GM12878 (cell line): ENCODE data around the gene TOPAZ1. TPM values are rescaled to one million over a fixed set of nuclear protein-coding genes. Genes with fewer than 3 reads are reported as not detected.

Experiments
- ATAC-seq: fragments of 200-7000 bp; cut with Tn5 transposase; 3 replicates; pipeline ENCODE4 v1.9.1; 2020; ENCODE audit warnings: mild to moderate bottlenecking, moderate library complexity
- BruUV-seq: library from RNA; stranded (reverse); fragments of 400-500 nt; replicated peaks from 2 replicates; lab custom pipeline; 2021; lab: Mats Ljungman, UMichigan
- CTCF ChIA-PET: fragments of 300-600 bp; sonication (Branson Sonifier 250); formaldehyde crosslinking; extraction: SDS; loops from one replicate; lab custom pipeline; 2021; ENCODE audit warnings: inconsistent platforms; lab: Yijun Ruan, JAX
- POLR2A ChIA-PET: fragments of 350-600 bp; formaldehyde crosslinking; extraction: SDS; loops from one replicate; lab custom pipeline; 2021; ENCODE audit warnings: inconsistent platforms; lab: Charles Lee
- RAD21 ChIA-PET: fragments of 300-600 bp; sonication (Branson Sonifier 250); formaldehyde crosslinking; loops from one replicate; lab custom pipeline; 2023; ENCODE audit warnings: antibody characterized with exemption; ENCODE audit not compliant: unreplicated experiment; lab: Charles Lee
- SMC1A ChIA-PET: fragments of 300-600 bp; sonication (Branson Sonifier 250); formaldehyde crosslinking; loops from one replicate; lab custom pipeline; 2023; ENCODE audit not compliant: unreplicated experiment, uncharacterized antibody; lab: Charles Lee
- DNase-seq: peaks from one replicate; pipeline ENCODE4 v3.0.0-alpha.2; 2011; ENCODE audit warnings: low read depth, low spot score
- FAIRE-seq: peaks from 3 replicates; lab custom pipeline; 2011; peaks lifted over from hg19 to GRCh38; lab: Jason Lieb, UNC
- H2AFZ ChIP-seq: 2 replicates; pipeline ENCODE4 v1.6.0; 2011; ENCODE audit warnings: low read depth, low read length, control low read depth; ENCODE audit not compliant: control insufficient read depth
- H3K27ac ChIP-seq: 2 replicates; pipeline ENCODE4 v1.5.1; 2011; ENCODE audit warnings: control low read depth; ENCODE audit not compliant: control insufficient read depth, insufficient read depth
- H3K27me3 ChIP-seq, 2 experiments: replicated peaks in 1 of 2; 2 replicates each; pipeline versions ENCODE4 v1.6.0 to v1.6.1; 2011; ENCODE audit warnings: low read length in 1 of 2; ENCODE audit not compliant: control insufficient read depth in 2 of 2, insufficient read depth in 2 of 2
- H3K36me3 ChIP-seq, 2 experiments: 2 replicates each; pipeline ENCODE4 v1.5.1; 2011; ENCODE audit warnings: low read length in 1 of 2; ENCODE audit not compliant: control insufficient read depth in 2 of 2, insufficient read depth in 2 of 2
- H3K4me1 ChIP-seq: 2 replicates; pipeline ENCODE4 v1.6.1; 2011; ENCODE audit warnings: mild to moderate bottlenecking, low read length, moderate library complexity, mixed read lengths; ENCODE audit not compliant: control insufficient read depth, insufficient read depth
- H3K4me2 ChIP-seq: 2 replicates; pipeline ENCODE4 v1.6.0; 2011; ENCODE audit warnings: control low read depth; ENCODE audit not compliant: control insufficient read depth, insufficient read depth
- H3K4me3 ChIP-seq: fragments of 200-600 bp; sonication (generic); 2 replicates; pipeline ENCODE4 v1.5.1; 2016
- H3K79me2 ChIP-seq: 2 replicates; pipeline ENCODE4 v1.6.0; 2011; ENCODE audit warnings: low read length; ENCODE audit not compliant: control insufficient read depth, insufficient read depth
- H3K9ac ChIP-seq: 2 replicates; pipeline ENCODE4 v1.8.0; 2011; ENCODE audit warnings: low read length, control low read depth, mixed read lengths; ENCODE audit not compliant: control insufficient read depth, insufficient read depth
- H3K9me3 ChIP-seq: replicated peaks from 3 replicates; pipeline ENCODE4 v1.5.1; 2011; ENCODE audit warnings: mild to moderate bottlenecking, low read length; ENCODE audit not compliant: control insufficient read depth, insufficient read depth
- H4K20me1 ChIP-seq: 2 replicates; pipeline ENCODE4 v1.6.0; 2011; ENCODE audit not compliant: control insufficient read depth, insufficient read depth
- CEBPB ChIP-seq, 2 experiments: fragments of 150-350 bp in 1 of 2; IDR thresholded peaks; 2 replicates each; pipeline ENCODE4 v1.6.1; 2012 to 2014; ENCODE audit warnings: low read depth in 2 of 2, low read length in 2 of 2, borderline replicate concordance in 1 of 2, inconsistent platforms in 1 of 2
- KLF5 ChIP-seq: fragments of 450-650 bp; IDR thresholded peaks from 2 replicates; pipeline ENCODE4 v1.6.1; 2014; ENCODE audit warnings: mild to moderate bottlenecking; ENCODE audit not compliant: partially characterized antibody
- PAX8 ChIP-seq: fragments of 450-650 bp; IDR thresholded peaks from 2 replicates; pipeline ENCODE4 v1.6.1; 2017; ENCODE audit warnings: mild to moderate bottlenecking, moderate library complexity
- SIX5 ChIP-seq: IDR thresholded peaks from 2 replicates; pipeline ENCODE4 v1.6.1; 2011; ENCODE audit warnings: mild to moderate bottlenecking, low read depth, low read length, moderate library complexity; ENCODE audit not compliant: severe bottlenecking
- SMC3 ChIP-seq: IDR thresholded peaks from 2 replicates; pipeline ENCODE4 v1.6.1; 2011; ENCODE audit warnings: low read length, improper control_type of control experiment, borderline replicate concordance
- TAF1 ChIP-seq: IDR thresholded peaks from 2 replicates; pipeline ENCODE4 v1.6.1; 2011; ENCODE audit warnings: mild to moderate bottlenecking, low read depth, low read length, borderline replicate concordance
- ZBTB4 ChIP-seq: fragments of 450-650 bp; formaldehyde crosslinking; IDR thresholded peaks from 2 replicates; pipeline ENCODE4 v1.4.0; 2022; ENCODE audit warnings: mild to moderate bottlenecking, moderate library complexity
- ZNF207 ChIP-seq: fragments of 450-650 bp; IDR thresholded peaks from 2 replicates; pipeline ENCODE4 v1.6.1; 2014; ENCODE audit warnings: antibody characterized with exemption, mild to moderate bottlenecking, borderline replicate concordance
- WGBS: methylation state at CpG from one replicate; pipeline ENCODE4 v1.1.6; 2016; ENCODE audit warnings: low lambda C conversion rate; ENCODE audit not compliant: insufficient replicate concordance, insufficient coverage; ENCODE audit errors: missing lambda C conversion rate; 5-methylcytosine and 5-hydroxymethylcytosine counted together
- in situ Hi-C: fragments of 300-500 bp; cut with MboI; formaldehyde crosslinking; loops from 9 replicates; pipeline ENCODE4 v1.14.3; 2018; ENCODE audit warnings: mixed read lengths
- intact Hi-C: fragments of 100-400 bp; cut with micrococcal nuclease; formaldehyde crosslinking; loops from one replicate; pipeline ENCODE4 v1.14.2; 2022; ENCODE audit not compliant: unreplicated experiment
- polyA plus RNA-seq, 11 experiments: library from polyadenylated mRNA; depleted of rRNA in 4 of 11; unstranded in 6 of 11; stranded (reverse) in 5 of 11; fragments of >200 nt; fragmentation: Nextera tagmentation in 4 of 11; fragmentation: Illumina TruSeq in 1 of 11; extraction: Ambion mirVana in 4 of 11; extraction: Trizol in 1 of 11; gene quantifications; 1 replicate in 1 of 11; 2 replicates in 10 of 11; pipeline versions ENCODE4 v1.2.1 to v1.2.3, GENCODE V29; 2011 to 2016; ENCODE audit warnings: inconsistent platforms in 2 of 11, missing spikeins in 2 of 11, low read depth in 1 of 11
- total RNA-seq, 4 experiments: library from RNA; depleted of rRNA in 3 of 4; stranded (reverse); fragments of >200 nt in 3 of 4; fragmentation: Illumina TruSeq in 1 of 4; extraction: Trizol in 1 of 4; gene quantifications; 2 replicates each; pipeline versions ENCODE4 v1.2.1 to v1.2.3, GENCODE V29; 2013 to 2021
- TF ChIP-seq, protein P1 (sequence below): fragments of 450-650 bp; formaldehyde crosslinking; IDR thresholded peaks from 2 replicates; pipeline ENCODE4 v1.5.0; 2022; ENCODE audit warnings: mild to moderate bottlenecking, missing genetic modification characterization
- TF ChIP-seq, protein P2 (sequence below): IDR thresholded peaks from 2 replicates; pipeline ENCODE4 v1.6.1; 2012; ENCODE audit warnings: low read depth, low read length, improper control_type of control experiment

Gene TOPAZ1
- total and polyA plus RNA-seq, 10 of the 15 experiments (the other 5 are each of a cell fraction or from before 2014, with no cell fraction given), result 0.02 TPM; not detected in 9

GRCh38 chr3:44259404-44259803 lies 17.7 kb downstream of the TOPAZ1 start:
- CTCF ChIA-PET, result no interaction called here
- Histone ChIP-seq H3K36me3 (no peaks in the 10 kb centered on the region), H3K79me2 (no peaks in the 10 kb centered on the region), H3K4me1 (no peaks in the 10 kb centered on the region), H3K9me3 (no peaks in the 10 kb centered on the region), H2AFZ (no peak overlapping the region), H3K9ac (no peak overlapping the region), H3K27me3 (no peaks in the 10 kb centered on the region), H3K4me3 (no peak overlapping the region), H4K20me1 (no peaks in the 10 kb centered on the region), H3K4me2 (no peak overlapping the region), H3K27ac (no peak overlapping the region)
- DNase-seq (no peak), ATAC-seq (no peak), FAIRE-seq (no peak)
- TF ChIP-seq, protein P1, sequence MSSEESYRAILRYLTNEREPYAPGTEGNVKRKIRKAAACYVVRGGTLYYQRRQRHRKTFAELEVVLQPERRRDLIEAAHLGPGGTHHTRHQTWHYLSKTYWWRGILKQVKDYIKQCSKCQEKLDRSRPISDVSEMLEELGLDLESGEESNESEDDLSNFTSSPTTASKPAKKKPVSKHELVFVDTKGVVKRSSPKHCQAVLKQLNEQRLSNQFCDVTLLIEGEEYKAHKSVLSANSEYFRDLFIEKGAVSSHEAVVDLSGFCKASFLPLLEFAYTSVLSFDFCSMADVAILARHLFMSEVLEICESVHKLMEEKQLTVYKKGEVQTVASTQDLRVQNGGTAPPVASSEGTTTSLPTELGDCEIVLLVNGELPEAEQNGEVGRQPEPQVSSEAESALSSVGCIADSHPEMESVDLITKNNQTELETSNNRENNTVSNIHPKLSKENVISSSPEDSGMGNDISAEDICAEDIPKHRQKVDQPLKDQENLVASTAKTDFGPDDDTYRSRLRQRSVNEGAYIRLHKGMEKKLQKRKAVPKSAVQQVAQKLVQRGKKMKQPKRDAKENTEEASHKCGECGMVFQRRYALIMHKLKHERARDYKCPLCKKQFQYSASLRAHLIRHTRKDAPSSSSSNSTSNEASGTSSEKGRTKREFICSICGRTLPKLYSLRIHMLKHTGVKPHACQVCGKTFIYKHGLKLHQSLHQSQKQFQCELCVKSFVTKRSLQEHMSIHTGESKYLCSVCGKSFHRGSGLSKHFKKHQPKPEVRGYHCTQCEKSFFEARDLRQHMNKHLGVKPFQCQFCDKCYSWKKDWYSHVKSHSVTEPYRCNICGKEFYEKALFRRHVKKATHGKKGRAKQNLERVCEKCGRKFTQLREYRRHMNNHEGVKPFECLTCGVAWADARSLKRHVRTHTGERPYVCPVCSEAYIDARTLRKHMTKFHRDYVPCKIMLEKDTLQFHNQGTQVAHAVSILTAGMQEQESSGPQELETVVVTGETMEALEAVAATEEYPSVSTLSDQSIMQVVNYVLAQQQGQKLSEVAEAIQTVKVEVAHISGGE, result no peak
- TF ChIP-seq CEBPB (IDR thresholded peaks at IDR 0.05; ENCODE audit: borderline replicate concordance in 1 of 2, low read depth in 2 of 2, low read length in 2 of 2), result no peak
- WGBS, result 6% methylated on average over 1 of the region's 1 CpG
- no TSS peak for BruUV-seq
- POLR2A ChIA-PET, result no interaction called here
- intact Hi-C loops (no loop called here), in situ Hi-C loops (no loop called here)
- RAD21 ChIA-PET, result no interaction called here
- SMC1A ChIA-PET, result no interaction called here

DNA sequence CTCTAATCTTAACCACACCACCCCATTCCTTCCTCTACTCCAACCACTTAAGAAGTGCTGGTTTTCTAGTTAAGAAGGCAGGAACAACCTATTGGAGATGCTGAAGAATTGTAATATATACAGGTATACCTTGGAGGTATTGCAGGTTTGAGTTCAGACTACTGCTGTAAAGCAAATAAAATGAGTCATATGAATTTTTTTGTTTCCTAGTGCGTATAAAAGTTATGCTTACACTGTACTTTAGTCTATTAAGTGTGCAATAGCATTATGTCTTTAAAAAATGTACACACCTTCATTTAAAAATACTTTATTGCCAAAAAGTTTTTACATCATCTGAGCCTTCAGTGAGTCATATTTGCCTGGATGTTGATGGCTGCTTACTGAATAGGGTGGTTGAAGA lies 22.5 kb downstream of the TOPAZ1 start:
- ChIA-PET CTCF (no interaction called here), POLR2A (no interaction called here), SMC1A (no interaction called here), RAD21 (no interaction called here)
- no peaks in the 10 kb centered on the region for H4K20me1 ChIP-seq
- H3K27me3 ChIP-seq, result no peaks in the 10 kb centered on the region
- in situ Hi-C loops (no loop called here), intact Hi-C loops (no loop called here)
- BruUV-seq, result no TSS peak
- no peak for FAIRE-seq
- no peak for ATAC-seq
- no peak for DNase-seq
- no peak overlapping the region for H3K4me3 ChIP-seq
- H3K4me2 ChIP-seq, result no peak overlapping the region
- H3K79me2 ChIP-seq, result no peaks in the 10 kb centered on the region
- H3K4me1 ChIP-seq, result no peaks in the 10 kb centered on the region
- H2AFZ ChIP-seq, result no peak overlapping the region
- no peak overlapping the region for H3K9ac ChIP-seq
- H3K9me3 ChIP-seq, result no peaks in the 10 kb centered on the region
- WGBS, result 0% methylated on average over 1 of the region's 1 CpG
- H3K36me3 ChIP-seq, result no peaks in the 10 kb centered on the region
- no peak overlapping the region for H3K27ac ChIP-seq
- no peak for TF ChIP-seq PAX8
- TF ChIP-seq, protein P2, sequence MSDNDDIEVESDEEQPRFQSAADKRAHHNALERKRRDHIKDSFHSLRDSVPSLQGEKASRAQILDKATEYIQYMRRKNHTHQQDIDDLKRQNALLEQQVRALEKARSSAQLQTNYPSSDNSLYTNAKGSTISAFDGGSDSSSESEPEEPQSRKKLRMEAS, result no peak
- TF ChIP-seq ZNF207, result no peak
- no peak for TF ChIP-seq KLF5
- no peak for TF ChIP-seq TAF1
- no peak for TF ChIP-seq ZBTB4
- no peak for TF ChIP-seq SMC3
- TF ChIP-seq SIX5, result no peak
